Cortex of kidney (tissue), 1 donor: ENCODE data around the gene CDH16.
"Not testable (repeated sequence)": the region's sequence is repeated elsewhere in the genome, so short reads cannot be mapped to it uniquely, and the experiment has no call there.

Experiments
- DNase-seq: peaks from one replicate; lab custom pipeline; 2025; lab: John Stamatoyannopoulos, UW

The CDH16 gene

DNA sequence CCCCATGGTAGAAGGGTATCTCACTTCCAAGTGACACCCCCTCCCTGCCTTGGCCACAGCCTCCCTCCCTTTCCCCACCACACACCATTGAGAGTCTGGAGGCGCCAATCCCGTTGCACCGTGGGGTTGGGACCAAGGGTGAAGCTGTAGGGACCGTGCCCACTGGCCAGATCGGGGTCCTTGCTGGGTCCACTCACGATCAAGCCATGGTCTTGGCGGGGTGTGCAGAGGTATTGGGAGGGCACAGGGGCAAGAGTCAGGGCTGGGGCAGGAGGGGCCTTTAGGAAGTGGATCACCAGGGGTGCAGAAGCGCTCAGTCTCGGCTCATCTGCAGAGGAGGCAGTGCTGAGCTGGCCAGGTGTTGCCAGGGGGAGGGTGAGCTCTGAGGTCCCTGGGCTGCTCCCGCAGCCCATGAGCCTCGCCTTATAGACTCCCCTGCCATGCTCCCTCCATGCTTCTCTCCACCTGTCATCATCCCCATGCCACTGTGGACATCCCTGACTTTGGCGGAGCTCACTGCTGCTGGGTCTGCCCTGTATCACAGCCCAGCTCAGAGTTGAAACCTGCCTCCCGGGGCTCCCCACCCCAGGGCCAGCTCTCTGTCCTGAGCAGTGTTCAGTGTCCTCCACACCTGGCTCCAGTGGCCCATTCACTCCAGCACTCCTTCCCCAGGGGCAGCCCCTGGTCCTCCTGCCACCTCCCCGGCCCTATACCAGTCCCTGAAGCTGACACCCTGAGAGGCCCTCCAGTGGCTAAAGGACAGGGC lies 8.3 kb downstream of the CDH16 start:
- DNase-seq: no peak

DNA sequence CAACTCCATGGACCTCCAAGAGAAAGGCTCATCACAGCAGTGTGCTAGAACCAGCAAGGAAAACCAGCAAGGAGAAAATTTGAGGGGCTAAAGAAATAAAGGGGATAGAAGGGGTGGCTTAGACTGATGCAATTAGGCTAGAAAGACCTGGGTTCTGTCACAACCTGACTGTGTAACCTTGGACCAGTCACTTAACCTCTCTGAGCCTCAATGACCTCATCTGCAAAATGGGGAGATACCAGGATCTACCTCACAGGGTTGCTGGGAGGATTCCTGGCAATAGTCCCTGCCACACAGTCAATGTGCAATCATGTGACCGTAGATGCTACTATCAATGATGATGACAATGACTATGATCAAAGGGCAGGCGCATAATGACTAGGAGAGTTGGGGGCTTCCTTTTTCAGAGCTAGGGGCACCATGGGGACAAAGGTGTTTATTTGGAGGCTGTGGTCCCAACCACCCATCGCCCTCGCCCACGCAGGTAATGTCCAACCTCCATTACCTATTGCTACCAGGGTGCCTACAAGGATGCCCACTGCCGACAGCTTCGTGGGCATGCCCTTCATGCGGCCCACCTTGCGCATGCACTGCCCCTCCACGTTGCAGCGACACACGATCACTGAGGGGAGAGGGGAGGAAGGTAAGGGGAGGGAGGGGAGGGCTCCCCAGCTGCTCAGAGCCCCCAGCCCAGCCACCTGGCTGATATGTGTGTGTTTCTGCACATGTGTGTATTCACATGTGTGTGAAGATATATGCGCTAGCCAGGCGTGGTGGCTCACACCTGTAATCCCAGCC lies 9.7 kb downstream of the CDH16 start:
- no peak for DNase-seq

DNA sequence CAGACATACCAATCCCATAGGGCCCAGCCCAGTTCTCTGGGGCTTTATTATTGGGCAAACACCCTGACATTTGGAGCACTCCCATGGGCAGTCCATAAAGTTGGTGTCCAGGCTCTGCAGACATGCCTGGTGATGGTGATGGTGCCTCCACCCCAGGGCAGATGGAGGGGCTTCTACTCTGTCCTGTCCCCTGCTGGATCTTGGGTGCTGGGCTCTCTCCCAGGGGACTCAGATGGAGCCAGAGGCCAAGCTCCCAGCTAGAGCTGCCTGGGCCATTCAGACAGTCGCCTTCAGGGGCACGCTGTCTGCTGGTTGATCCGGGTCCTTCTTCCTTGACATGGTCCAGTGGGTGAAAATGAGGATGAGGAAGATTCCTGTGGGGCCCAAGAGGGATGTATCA lies 10.6 kb downstream of the CDH16 start:
- no peak for DNase-seq

DNA sequence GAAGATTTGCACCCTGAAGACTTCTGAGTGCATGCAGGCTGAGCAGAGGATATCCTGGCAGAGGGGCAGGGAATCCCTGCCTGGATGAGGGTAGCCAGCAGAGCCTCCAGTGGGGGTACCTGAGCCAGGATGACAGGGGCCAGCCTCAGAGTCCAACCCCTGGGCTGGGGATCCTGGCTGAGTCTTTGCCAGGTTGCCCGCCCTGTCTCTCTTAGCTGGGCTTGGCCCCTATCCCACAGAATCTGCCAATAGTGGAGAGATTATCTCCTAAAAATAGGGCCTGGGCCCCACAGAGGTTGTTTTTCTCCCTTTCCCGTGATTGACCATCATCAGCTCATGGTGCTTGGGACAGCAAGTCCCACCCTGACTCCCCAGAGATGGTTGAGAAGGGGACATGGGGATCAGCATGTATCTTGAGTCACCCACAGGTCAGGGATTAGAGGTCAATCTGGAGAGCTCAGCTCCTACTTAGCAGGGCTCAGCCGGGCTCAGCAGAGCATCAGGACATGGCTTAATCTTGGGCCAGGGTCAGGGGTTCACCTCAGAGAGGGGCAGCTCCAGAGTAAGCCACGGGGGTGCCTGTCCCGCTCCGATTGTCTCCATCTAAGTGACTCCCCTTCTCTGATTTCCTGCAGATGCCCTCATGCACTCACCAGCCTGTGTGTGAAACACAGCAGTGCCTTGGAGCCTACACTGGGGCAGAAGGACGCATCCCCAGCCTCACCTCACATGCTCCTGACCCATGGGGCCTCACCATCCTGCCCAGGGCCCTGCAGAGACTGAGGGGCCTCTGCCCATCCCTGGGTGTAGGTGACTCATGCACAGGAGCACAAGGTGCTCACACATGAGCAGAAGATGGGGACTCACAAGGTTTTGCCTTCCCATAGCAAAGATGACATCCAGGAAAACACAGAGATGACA lies 11.5 kb downstream of the CDH16 start:
- no peak for DNase-seq

DNA sequence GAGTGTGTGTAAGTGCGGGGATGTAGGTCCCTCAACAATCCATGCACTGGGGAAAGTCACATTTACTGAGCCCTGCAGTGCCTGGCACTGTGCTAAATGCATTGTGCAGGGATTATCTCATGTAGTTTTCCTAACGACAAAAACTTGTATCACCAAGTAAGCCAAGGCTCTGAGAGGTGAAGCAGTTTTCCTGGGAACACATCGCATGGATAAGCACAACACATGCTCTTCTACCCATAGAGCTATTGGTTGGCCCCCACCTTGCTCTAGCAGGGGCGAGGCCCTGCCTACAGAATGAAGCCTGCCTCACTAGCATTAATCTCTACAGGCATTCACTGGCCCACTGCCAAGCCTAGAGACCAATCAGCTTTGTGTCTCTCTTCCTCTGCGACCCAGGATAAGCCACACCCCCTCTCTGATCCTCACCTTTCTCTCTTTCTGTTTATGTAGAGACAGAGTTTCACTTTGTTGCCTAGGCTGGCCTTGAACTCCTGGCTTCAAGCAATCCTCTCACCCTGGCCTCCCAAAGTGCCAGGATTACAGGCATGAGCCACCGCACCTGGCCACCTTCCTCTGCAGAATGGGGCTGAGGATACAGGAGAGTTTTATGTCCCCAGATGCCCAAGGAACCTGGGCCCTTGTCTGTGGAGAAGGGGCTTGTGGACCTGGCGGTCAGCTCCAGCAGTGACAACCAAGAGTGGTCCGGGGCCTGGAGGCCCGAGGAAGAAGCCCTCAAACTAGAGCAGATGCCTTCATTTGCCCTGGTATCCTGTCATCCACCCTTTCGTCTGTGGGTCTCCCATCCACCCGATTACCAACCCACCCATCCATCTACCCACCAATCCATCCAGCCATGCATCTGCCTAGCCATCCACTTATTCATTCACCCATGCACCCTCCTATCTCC lies 12.8 kb downstream of the CDH16 start:
- DNase-seq: no peak

DNA sequence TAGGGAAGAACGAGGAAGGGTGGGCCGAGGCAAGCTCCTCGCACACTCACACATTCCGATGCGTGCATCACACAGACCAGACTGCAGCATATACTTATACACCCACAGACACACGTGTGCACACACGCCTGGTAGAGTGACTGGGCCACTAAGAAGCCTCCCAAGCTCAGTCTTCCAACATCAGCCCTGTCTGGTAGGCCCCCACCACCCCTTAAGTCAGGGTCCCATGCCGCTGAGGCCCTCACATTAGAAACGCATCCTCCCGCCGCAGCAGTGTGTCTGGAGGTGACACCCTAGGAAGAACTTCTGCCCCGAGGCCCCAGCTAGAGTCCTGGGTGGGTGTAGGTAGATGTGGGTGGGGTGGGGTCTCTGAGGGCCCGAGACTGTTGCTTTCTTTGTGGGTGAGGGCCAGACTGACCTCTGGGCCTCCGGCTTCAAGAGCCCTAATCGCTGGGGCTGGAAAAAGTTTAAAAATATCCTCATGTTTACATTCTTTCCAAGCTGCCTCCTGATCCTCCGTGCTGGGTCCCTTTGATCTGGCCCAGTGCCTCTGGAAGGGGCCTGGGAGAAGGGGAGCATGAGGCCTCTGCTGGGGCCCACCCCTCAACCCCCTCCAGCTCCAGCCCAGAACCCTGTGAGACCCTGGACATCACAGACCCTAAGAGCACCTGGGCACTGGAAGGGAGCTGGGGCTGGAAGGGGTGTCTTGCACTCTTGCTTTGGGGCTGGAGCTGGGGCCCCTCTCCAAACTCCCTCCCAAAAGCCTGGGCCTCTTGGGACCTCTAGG lies 13.6 kb downstream of the CDH16 start:
- no peak for DNase-seq

DNA sequence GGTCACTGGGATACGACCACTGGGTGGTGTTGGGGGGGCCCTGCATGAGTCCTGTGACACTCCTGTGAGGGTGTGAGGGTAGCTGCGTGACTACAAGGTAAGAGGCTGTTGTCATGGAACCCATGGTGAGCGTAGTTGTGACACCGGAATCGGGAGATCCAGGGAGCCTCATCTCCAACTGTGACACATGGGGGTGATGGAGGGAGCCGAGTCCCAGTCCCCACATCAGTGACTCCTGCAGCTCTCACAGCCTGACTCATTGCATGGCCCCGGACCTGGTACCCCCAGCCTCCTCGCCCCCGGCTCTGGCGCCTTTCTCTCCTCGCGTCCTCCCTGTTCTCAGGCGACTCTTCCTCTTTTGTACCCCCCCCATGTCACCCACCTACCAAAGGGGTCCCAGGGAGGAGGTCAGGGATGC lies 14.2 kb downstream of the CDH16 start:
- DNase-seq: no peak

DNA sequence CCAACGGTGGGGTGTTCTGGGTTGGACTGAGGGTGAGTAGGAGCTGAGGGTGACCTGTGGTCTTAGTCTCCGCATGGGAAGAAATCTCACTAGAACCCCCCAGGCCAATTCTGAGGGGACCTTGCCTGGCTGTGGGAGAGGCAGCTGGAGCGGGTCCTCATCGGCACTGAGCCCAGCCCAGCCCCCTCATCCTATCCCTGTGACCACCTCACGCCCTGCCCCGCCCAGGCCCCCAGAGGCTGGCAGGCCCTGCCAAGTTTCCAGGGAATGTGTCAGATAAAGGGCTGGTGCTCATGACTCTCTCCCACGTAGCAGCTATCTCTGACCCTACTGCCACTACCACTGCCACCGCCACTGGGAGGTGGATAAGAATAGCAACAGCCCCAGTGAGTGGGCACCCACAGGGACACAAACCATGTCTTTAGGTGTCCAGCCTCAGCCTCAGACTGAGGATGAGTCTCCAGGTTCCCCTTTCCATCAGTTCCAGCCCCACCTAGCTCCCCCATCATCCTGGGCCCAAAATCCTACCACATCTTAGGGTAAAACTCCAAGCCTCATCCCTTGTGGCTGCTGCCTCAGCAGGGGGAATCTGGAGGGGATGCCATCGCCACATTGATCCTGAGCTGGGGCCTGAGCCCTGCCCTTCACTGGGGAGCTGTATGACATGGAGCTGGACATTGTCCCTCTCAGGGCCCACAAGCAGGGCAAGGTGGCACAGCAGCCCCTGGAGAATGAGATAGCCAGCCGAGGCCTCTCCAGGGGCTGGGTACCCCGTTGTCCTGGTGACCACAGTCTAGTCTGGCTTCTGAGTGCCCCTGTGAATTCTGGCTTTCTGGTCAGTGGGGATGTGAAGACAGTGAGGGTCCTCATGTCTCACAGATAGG lies 14.9 kb downstream of the CDH16 start:
- DNase-seq: no peak

DNA sequence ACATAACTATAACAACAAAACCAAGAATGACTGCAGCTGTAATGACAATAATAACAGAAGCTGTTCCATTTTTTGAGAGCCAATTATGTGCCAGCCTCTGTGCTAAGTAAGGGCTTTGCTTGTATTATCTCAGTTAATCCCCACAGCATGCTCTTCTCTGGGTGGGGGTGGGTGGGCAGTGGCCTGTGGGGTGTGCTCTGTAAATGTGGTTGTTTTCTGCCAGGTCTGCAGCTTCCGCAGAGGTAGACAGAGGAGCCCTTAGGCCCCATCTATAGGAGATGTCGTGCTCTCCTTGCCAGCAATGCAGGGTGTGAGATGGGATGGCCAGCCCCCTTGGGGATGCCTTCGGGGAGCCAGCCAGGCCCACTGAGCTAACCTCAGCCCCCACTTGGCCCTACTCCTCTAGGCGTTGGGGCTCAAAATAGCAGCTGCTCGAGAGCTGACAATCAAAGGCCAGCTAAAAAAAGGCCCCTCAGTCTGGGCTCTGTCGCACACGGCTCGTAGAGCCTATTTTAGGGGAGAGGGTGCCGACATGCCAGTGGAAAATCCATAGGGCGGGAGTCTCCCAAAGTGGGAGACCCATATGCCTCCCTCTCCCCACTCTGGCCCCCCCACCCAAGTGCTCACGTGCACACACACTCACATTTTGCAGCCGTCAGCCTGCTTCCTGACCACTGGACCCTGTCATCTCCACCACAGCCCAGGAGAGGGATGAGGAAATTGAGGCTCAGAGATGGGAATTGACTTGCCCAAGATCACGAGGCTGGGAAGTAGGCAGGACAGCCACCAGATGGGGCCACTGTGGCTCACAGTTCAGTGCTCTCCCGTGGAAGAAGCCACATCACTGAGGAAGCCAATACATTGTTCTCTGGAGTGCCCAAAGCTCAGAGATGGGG lies 15.8 kb downstream of the CDH16 start:
- no peak for DNase-seq

DNA sequence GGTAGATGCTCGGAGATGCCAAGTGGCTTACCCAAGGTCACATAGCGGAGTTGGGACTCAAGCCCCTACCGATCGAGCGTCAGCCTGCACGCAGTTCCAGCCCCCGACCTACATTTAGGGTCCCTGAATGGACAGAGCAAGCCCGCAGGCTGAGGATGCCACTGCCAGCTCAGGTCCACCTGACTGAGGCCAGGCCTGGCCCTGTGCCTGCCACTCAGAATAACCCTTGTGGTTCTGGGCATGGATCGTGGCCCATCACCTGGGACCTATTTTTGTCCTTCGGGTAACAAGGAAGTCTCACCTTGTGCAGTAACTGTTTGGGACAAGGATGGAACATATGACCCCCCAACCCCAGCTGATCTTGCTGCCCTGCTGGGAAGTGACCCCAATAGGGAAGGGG lies 17.1 kb downstream of the CDH16 start:
- DNase-seq: no peak

DNA sequence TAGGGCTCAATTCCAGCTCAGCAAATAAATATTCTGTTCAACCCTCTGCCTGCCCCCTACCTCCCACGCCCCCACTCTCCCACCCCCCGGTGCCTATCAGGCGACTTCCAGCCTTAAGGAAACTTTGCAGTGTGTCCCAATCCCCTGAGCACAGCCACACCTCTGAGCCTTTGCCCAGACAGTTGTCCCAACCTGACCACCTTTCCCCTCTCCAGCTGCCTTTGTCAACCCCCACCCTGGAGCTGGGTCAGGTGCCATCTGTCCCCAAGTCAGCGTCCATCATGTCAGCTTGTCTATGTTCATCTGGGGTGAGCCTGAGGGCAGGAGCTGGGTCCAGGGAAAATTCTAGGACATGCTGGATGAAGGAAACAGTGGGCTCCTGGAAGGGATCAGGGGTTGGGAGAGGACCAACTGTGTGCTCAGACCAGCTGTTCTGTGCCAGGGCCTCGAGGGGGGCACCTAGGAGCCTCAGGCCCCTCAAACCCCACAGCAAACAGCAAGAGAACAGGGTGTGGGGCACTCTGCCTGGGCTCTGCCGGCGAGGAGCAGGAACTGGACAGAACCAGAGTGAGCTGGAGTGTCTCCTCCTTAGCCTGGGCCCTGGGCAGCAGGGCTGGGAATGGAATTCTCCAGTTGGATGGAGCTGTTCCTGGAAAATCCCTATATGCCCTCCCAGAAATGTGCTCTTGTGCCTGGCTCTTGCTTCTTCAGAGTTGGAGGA lies 17.8 kb downstream of the CDH16 start:
- DNase-seq: no peak

DNA sequence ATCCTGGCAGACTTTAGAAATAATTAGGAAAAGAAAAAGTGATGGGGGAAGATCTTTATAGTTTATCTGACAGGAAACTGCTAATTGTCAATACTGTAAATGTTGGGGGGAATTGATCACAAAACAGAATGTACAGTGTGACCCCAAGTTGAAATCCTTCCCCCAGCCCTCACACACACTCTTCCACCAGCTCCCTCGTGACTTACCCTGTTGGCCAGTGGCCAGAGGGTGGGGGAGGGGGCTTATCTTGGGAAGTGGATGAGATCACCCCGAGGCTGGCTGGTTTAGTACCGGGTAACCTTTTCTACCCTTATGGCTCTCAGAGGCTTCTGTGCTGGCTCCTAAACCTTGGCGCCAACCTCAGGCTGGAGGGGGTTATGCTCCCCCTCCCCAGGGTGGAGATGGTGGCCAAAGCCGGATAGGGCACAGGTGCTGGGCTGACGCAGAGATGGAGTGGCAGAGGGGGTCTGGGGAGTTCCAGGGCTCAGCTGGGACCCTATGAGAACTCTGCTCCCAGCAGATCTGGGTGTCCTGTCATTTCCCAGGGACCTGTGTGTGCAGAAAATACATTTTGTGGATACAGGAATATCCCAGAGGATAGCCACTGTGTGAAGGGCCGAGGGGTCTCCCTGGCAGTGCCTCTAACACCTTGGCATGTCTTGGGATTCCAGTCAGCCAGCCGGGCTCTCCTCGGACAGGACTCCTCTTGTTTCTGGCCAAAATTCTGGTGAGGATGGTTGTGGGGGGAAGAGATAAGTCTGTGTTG lies 18.6 kb downstream of the CDH16 start:
- no peak for DNase-seq

DNA sequence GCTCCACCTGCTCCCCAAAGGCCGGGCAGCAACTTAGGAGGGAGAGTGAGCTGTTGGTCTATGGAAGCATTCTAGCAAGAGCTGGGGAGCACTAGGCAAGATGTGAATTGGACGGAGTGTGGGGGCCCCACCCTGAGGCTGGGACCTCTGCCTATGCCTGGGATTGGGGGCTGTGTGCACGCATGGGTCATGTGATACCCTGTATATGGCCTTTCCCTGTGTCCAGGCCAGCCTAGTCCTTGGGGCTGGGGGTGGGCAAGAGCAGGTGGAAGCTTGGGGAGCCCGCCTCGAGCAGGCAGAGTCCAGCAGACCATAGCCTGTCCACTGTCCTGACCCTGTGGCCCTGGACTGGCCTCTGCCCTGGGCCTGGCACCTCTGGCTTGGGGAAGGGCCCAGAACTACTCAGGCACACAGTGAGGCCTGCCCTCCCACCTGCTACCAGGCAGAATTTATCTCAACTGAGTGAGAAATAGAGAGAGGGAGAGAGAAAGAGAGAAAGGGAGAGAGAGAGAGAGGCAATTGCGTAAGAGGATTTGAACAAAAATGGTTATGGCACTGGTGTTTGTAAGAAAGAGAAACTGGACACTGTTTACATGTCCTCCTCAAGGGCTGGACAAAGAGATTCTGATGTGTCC lies 19.3 kb downstream of the CDH16 start:
- no peak for DNase-seq

DNA sequence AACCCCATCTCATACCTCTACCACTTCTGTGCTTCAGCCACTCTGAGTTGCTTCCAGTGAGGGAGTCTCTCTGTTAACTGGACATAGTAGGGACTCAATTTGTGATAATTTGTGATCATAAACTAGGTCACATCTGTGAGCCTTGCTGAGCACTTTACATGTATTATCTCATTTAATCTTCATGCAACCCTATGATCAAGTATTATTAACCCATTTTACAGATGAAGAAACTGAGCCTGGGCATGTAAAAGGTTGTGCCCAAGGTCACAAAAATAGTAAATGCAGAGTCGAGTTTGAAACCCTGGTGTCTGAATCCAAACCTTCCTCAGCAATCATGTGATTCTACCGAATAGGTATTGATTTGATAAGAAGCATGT lies 19.8 kb downstream of the CDH16 start:
- no peak for DNase-seq

DNA sequence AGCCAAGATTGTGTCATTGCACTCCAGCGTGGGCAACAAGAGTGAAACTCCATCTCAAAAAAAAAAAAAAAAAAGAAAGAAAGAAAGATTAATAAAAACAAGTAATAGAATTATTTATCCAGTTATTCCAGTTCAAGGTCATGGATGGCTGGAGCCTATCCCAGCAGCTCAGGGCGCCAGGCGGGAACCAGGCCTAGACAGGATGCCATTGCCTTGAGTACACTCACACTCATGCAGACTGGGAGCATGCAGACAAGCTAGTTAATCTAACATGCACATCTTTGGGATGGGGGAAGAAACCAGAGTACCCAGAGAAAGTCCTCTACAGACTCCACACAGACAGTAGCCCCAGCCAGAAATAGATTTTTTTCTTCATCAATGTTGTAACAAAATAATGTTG lies 20.5 kb downstream of the CDH16 start:
- no peak for DNase-seq

DNA sequence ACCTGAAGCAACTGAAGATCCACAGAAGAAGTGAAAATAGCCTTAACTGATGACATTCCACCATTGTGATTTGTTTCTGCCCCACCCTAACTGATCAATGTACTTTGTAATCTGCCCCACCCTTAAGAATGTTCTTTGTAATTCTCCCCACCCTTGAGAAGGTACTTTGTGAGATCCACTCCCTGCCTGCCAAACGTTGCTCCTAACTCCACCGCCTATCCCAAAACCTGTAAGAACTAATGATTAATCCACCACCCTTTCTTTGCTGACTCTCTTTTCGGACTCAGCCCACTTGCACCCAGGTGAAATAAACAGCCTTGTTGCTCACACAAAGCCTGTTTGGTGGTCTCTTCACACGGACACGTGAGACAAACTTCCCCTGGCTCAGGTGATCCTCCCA lies 22.0 kb downstream of the CDH16 start:
- not testable (repeated sequence) for DNase-seq

DNA sequence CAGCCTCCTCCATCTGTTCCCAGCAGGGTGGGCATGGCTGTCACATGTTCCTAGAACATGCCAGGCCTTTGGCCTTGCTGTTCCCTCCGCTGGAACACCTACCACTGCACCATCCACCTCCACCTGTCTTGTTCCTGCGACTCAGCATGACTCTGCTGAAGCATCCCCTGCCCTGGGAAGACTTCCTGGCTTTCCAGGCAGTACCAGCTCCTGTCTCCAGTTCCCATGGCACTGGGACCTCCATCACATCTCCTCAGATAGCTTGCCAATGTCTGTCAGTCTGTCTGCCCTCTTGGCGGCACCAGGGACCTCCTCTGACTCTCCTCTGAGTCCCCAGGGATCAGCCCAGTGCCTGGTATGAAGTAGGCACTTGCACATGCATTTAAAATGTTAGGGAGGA lies 22.7 kb downstream of the CDH16 start:
- no peak for DNase-seq
